Gastrocnemius medialis (tissue), 4 donors: ENCODE measurements around the gene STUB1.

ENCODE experiments used
- CTCF ChIP-seq, 5 experiments: fragments of 450-650 bp in 3 of 5; fragments of 200-600 bp in 2 of 5; sonication (generic) in 2 of 5; IDR thresholded peaks in 4 of 5; conservative IDR thresholded peaks in 1 of 5; 1 replicate in 4 of 5; 2 replicates in 1 of 5; pipeline ENCODE4 v1.5.1; 2016 to 2019; ENCODE audit warnings: antibody characterized with exemption in 5 of 5, mild to moderate bottlenecking in 3 of 5, moderate library complexity in 3 of 5
- POLR2A ChIP-seq, 2 donors: fragments of 450-650 bp; IDR thresholded peaks; one replicate each; pipeline ENCODE4 v1.6.1; 2017; ENCODE audit warnings: antibody characterized with exemption in 2 of 2, mild to moderate bottlenecking in 2 of 2, moderate library complexity in 2 of 2

- no peak for TF ChIP-seq POLR2A (IDR thresholded peaks at IDR 0.05)
- TF ChIP-seq CTCF (IDR thresholded peaks at IDR 0.05 in 4 of 5, conservative IDR thresholded peaks at IDR 0.05 in 1 of 5), result no peak
Observed at GRCh38 chr16:647173-647902, 32.9 kb upstream of the STUB1 start.
